Erythroblast (primary cell): ENCODE results near the gene RPGRIP1L.

Source experiments
- GATA1 ChIP-seq: IDR thresholded peaks from 2 replicates; pipeline ENCODE4 v1.6.1; 2011; ENCODE audit warnings: low read depth, mild to moderate bottlenecking, control low read depth, low read length, moderate library complexity
- POLR2A ChIP-seq: IDR thresholded peaks from 2 replicates; pipeline ENCODE4 v1.6.1; 2011; ENCODE audit warnings: mild to moderate bottlenecking, low read length

GRCh38 chr16:53745086-53745485 is 41.4 kb upstream of the RPGRIP1L start:
- no peak for TF ChIP-seq POLR2A
- no peak for TF ChIP-seq GATA1
